Hepatocyte (in vitro differentiated cells): Measurements from ENCODE around the gene AGBL1. TPM values are rescaled to one million over a fixed set of nuclear protein-coding genes. Genes with fewer than 3 reads are reported as not detected.
A peak's percentile ranks its signal among the peaks of the same experiment; 100 is the strongest.
"Not testable (repeated sequence)": the region's sequence is repeated elsewhere in the genome, so short reads cannot be mapped to it uniquely, and the experiment has no call there.

Source experiments
- DNase-seq: peaks from one replicate; pipeline ENCODE4 v3.0.0-alpha.2; 2016; ENCODE audit warnings: low spot score
- H2AFZ ChIP-seq: fragments of 200-600 bp; sonication (generic); 2 replicates; pipeline ENCODE4 v1.6.0; 2016; ENCODE audit warnings: antibody characterized with exemption, mild to moderate bottlenecking
- H3K27ac ChIP-seq: fragments of 200-600 bp; sonication (generic); 2 replicates; pipeline ENCODE4 v1.5.1; 2016; ENCODE audit warnings: mild to moderate bottlenecking
- H3K27me3 ChIP-seq: fragments of 200-600 bp; sonication (generic); 2 replicates; pipeline ENCODE4 v1.6.1; 2016
- H3K36me3 ChIP-seq: fragments of 200-600 bp; sonication (generic); replicated peaks from 2 replicates; pipeline ENCODE4 v1.5.1; 2016; ENCODE audit warnings: low read depth; ENCODE audit not compliant: insufficient read depth
- H3K4me1 ChIP-seq: fragments of 200-600 bp; sonication (generic); 2 replicates; pipeline ENCODE4 v1.5.1; 2016; ENCODE audit warnings: mild to moderate bottlenecking, moderate library complexity; ENCODE audit not compliant: insufficient read depth
- H3K4me2 ChIP-seq: fragments of 200-600 bp; sonication (generic); 2 replicates; pipeline ENCODE4 v1.6.0; 2016
- H3K4me3 ChIP-seq: fragments of 200-600 bp; sonication (generic); 2 replicates; pipeline ENCODE4 v1.5.1; 2016; ENCODE audit warnings: mild to moderate bottlenecking
- H3K79me2 ChIP-seq: fragments of 200-600 bp; sonication (generic); 2 replicates; pipeline ENCODE4 v1.6.0; 2017; ENCODE audit warnings: mild to moderate bottlenecking
- H3K9me2 ChIP-seq: fragments of 200-600 bp; sonication (generic); replicated peaks from 2 replicates; pipeline ENCODE4 v1.6.0; 2017; ENCODE audit warnings: mild to moderate bottlenecking; ENCODE audit not compliant: insufficient read depth
- H3K9me3 ChIP-seq: fragments of 200-600 bp; sonication (generic); 2 replicates; pipeline ENCODE4 v1.5.1; 2016; ENCODE audit warnings: low read depth, mild to moderate bottlenecking
- H4K20me1 ChIP-seq: fragments of 200-600 bp; sonication (generic); 2 replicates; pipeline ENCODE4 v1.6.0; 2016; ENCODE audit warnings: mild to moderate bottlenecking; ENCODE audit not compliant: insufficient read depth, poor library complexity, severe bottlenecking
- EZH2 ChIP-seq: fragments of 200-600 bp; sonication (generic); IDR thresholded peaks from 2 replicates; pipeline ENCODE4 v1.6.1; 2016; ENCODE audit warnings: antibody characterized with exemption, mild to moderate bottlenecking, borderline replicate concordance
- EZH2phosphoT487 ChIP-seq: fragments of 200-600 bp; sonication (generic); IDR thresholded peaks from one replicate; pipeline ENCODE4 v1.6.1; 2018; ENCODE audit warnings: antibody characterized with exemption, mild to moderate bottlenecking, low read depth, moderate library complexity; ENCODE audit not compliant: unreplicated experiment, severe bottlenecking
- WGBS: methylation state at CpG from one replicate; pipeline ENCODE4 v1.1.6; 2016; ENCODE audit warnings: low lambda C conversion rate; ENCODE audit errors: missing lambda C conversion rate; 5-methylcytosine and 5-hydroxymethylcytosine counted together
- polyA plus RNA-seq: library from polyadenylated mRNA; unstranded; fragments of >200 nt; fragmentation: Nextera tagmentation; extraction: Ambion mirVana; gene quantifications from 2 replicates; pipeline ENCODE4 v1.2.1, GENCODE V29; 2016
- total RNA-seq: library from RNA; depleted of rRNA; stranded (reverse); fragments of >200 nt; gene quantifications from 2 replicates; pipeline ENCODE4 v1.2.3, GENCODE V29; 2014
- TF ChIP-seq, protein P1 (sequence below): fragments of 200-600 bp; sonication (generic); IDR thresholded peaks from 2 replicates; pipeline ENCODE4 v1.5.1; 2016; ENCODE audit warnings: antibody characterized with exemption, mild to moderate bottlenecking; ENCODE audit not compliant: poor library complexity

The AGBL1 gene
- total and polyA plus RNA-seq, 2 experiments from 2014 or later = not detected

DNA sequence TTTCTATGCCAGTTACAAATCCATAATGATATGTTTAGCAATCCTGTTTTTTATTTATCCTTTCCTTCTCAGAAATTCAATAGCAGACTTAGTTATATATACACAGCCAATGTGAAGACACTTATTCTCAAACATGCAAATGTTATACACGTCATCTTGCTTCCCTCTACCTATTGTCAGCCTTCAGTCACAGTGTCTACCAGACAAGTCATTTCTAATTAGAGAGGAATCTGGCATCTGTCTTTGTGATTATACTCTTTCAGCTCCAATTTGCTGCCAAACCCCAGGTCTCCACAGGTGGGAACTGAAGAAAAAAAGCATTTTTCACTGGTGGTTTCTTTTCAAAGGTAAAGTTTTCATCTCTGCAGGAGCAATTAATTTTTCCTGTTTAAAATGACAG is 793.1 kb downstream of the AGBL1 start:
- H3K9me2 ChIP-seq = no peaks in the 10 kb centered on the region
- TF ChIP-seq, protein P1, sequence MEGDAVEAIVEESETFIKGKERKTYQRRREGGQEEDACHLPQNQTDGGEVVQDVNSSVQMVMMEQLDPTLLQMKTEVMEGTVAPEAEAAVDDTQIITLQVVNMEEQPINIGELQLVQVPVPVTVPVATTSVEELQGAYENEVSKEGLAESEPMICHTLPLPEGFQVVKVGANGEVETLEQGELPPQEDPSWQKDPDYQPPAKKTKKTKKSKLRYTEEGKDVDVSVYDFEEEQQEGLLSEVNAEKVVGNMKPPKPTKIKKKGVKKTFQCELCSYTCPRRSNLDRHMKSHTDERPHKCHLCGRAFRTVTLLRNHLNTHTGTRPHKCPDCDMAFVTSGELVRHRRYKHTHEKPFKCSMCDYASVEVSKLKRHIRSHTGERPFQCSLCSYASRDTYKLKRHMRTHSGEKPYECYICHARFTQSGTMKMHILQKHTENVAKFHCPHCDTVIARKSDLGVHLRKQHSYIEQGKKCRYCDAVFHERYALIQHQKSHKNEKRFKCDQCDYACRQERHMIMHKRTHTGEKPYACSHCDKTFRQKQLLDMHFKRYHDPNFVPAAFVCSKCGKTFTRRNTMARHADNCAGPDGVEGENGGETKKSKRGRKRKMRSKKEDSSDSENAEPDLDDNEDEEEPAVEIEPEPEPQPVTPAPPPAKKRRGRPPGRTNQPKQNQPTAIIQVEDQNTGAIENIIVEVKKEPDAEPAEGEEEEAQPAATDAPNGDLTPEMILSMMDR = no peak
- no peak for TF ChIP-seq EZH2phosphoT487
- TF ChIP-seq EZH2 = no peak
- H3K36me3 ChIP-seq = no peaks in the 10 kb centered on the region
- no peaks in the 10 kb centered on the region for H4K20me1 ChIP-seq
- H3K27ac ChIP-seq = no peak overlapping the region
- no peaks in the 10 kb centered on the region for H3K9me3 ChIP-seq
- no peak overlapping the region for H2AFZ ChIP-seq
- H3K27me3 ChIP-seq = no peaks in the 10 kb centered on the region
- H3K4me1 ChIP-seq = no peaks in the 10 kb centered on the region
- no peak for DNase-seq
- no peak overlapping the region for H3K4me3 ChIP-seq
- 74% methylated on average over 1 of the region's 1 CpG for WGBS
- H3K4me2 ChIP-seq = no peak overlapping the region
- no peaks in the 10 kb centered on the region for H3K79me2 ChIP-seq

DNA sequence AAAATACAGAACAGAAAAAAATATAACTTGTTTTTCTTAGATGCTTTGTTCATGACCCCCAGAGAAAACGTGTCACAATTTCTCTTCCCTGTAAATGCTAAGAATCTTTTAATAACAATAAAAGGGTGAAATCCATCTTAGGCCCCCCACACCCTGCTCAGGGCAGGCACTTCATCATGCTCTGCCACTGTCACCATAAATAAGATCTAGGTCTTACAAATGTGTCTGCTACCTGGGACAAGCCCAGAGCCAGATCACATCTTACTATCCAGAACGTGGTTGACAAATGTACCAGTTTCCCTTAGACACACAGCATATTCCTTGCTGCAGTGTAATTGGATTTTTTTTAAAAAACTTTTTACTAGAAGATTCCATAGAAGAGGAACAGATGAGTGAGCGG is 795.4 kb downstream of the AGBL1 start:
- H3K4me3 ChIP-seq = no peak overlapping the region
- TF ChIP-seq EZH2 (no peak), EZH2phosphoT487 (no peak)
- TF ChIP-seq, protein P1 = no peak
- no peaks in the 10 kb centered on the region for H4K20me1 ChIP-seq
- no peak overlapping the region for H3K4me2 ChIP-seq
- no peaks in the 10 kb centered on the region for H3K9me3 ChIP-seq
- H3K27me3 ChIP-seq = no peaks in the 10 kb centered on the region
- no peaks in the 10 kb centered on the region for H3K4me1 ChIP-seq
- H3K36me3 ChIP-seq = no peaks in the 10 kb centered on the region
- WGBS = 84% methylated on average over 3 of the region's 3 CpGs
- H3K9me2 ChIP-seq = no peaks in the 10 kb centered on the region
- H2AFZ ChIP-seq = no peak overlapping the region
- H3K27ac ChIP-seq = no peak overlapping the region
- H3K79me2 ChIP-seq = no peaks in the 10 kb centered on the region
- no peak for DNase-seq

DNA sequence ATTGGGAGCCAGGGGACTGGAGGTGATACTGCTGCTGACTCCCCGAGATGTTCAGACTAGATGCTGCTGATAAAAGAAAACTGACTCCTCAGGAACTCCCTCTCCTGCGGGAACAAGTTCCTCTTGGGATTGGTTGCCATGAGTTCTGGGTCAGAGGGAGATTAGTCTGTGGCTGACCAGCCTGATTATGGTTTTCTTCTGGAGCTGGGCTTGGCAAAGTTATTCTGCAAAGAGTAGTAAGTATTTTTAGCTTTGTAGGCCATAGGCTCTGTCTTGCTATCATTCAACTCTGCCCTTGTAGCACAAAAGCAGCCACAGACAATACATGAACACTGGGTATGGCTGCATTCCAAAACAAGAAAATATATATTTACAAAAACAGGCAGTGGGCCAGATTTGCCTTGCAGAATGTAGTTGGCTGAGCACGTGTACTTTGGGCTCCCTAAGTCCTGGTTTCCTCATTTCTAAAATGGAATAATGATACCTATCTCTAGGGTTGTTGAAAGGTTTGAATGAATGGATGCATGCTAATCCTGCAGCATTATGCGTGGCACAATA is 796.8 kb downstream of the AGBL1 start:
- H2AFZ ChIP-seq = no peak overlapping the region
- no peaks in the 10 kb centered on the region for H3K27me3 ChIP-seq
- no peaks in the 10 kb centered on the region for H3K79me2 ChIP-seq
- TF ChIP-seq EZH2phosphoT487 = no peak
- TF ChIP-seq, protein P1 = no peak
- no peak for TF ChIP-seq EZH2
- H3K36me3 ChIP-seq = no peaks in the 10 kb centered on the region
- no peak overlapping the region for H3K4me2 ChIP-seq
- H4K20me1 ChIP-seq = no peaks in the 10 kb centered on the region
- 59% methylated on average over 4 of the region's 4 CpGs for WGBS
- H3K4me1 ChIP-seq = no peaks in the 10 kb centered on the region
- no peak for DNase-seq
- H3K4me3 ChIP-seq = no peak overlapping the region
- no peaks in the 10 kb centered on the region for H3K9me2 ChIP-seq
- H3K9me3 ChIP-seq = no peaks in the 10 kb centered on the region
- H3K27ac ChIP-seq = no peak overlapping the region

DNA sequence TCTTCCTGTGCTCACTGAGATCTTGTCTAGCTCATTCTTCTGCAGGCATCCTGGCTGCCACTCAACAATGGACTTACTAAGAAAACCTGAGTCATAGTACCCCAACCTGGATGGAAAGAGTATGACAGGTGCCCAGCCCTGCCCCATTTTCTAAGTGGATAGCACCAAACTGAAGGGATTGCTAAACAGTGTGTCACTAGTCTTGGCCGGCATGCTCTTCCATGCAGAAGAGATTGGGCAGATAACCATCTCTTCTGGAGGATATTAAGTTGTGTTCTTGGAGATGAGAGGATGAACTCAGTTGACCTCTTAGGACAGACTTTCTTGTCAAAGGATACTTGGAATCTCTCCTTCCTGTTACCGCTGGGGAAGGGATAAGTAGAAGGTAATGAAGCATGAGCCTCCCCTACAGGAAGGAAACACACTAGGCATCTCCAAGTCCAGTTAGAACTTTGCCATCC is 797.5 kb downstream of the AGBL1 start:
- Histone ChIP-seq H3K79me2 (no peaks in the 10 kb centered on the region), H4K20me1 (no peaks in the 10 kb centered on the region), H3K4me1 (no peaks in the 10 kb centered on the region), H3K27me3 (no peaks in the 10 kb centered on the region), H3K36me3 (no peaks in the 10 kb centered on the region), H3K4me2 (no peak overlapping the region), H3K9me2 (no peaks in the 10 kb centered on the region), H3K27ac (no peak overlapping the region), H3K4me3 (no peak overlapping the region), H3K9me3 (no peaks in the 10 kb centered on the region), H2AFZ (no peak overlapping the region)
- DNase-seq = peak; percentile 7
- WGBS = 37% methylated on average over 2 of the region's 2 CpGs
- TF ChIP-seq, protein P1 = peak; percentile 6
- TF ChIP-seq EZH2 = no peak

DNA sequence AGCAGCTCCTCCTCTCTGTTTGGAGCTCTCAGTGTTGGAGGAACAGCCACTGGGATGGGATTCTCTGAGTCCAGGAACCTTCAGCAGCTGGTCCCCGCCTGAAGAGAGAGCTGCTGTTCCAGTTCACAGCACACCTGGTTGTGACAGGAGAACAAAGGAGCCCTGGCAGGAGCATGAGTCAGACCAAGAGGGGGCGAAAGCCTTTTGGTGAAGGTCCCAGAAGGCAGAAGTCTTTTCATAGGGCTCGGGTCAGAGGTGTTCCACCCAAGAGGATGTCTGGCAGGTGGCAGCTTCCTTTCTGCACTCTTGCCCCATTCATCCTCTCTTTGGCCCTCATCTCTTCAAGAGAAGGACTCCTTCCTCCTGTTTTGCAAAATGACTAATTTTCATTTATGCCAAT is 799.2 kb downstream of the AGBL1 start:
- H3K4me1 ChIP-seq, H2AFZ ChIP-seq, H3K36me3 ChIP-seq, H3K79me2 ChIP-seq, H3K9me3 ChIP-seq, DNase-seq, H3K9me2 ChIP-seq, H3K27me3 ChIP-seq, H3K27ac ChIP-seq, H4K20me1 ChIP-seq, H3K4me2 ChIP-seq, H3K4me3 ChIP-seq: not testable (repeated sequence)
- 82% methylated on average over 3 of the region's 3 CpGs for WGBS
